H9 (cell line): ENCODE measurements around the gene OR52E6. TPM values are rescaled to one million over a fixed set of nuclear protein-coding genes. Genes with fewer than 3 reads are reported as not detected.

Experiments
- DNase-seq: peaks from one replicate; pipeline ENCODE4 v3.0.0-alpha.2; 2017
- H2AFZ ChIP-seq: one replicate; pipeline ENCODE4 v1.6.1; 2013; ENCODE audit warnings: mild to moderate bottlenecking, low read length, control low read depth, moderate library complexity
- H2AK5ac ChIP-seq: 2 replicates; pipeline ENCODE4 v1.6.1; 2013; ENCODE audit warnings: low read length, control low read depth, mixed read lengths; ENCODE audit not compliant: insufficient read length
- H2BK120ac ChIP-seq: one replicate; pipeline ENCODE4 v1.6.1; 2013; ENCODE audit warnings: low read depth, mild to moderate bottlenecking, low read length, control low read depth, inconsistent platforms; ENCODE audit not compliant: poor library complexity, severe bottlenecking
- H2BK12ac ChIP-seq: 2 replicates; pipeline ENCODE4 v1.6.1; 2013; ENCODE audit warnings: low read length, control low read depth, mixed read lengths, low read depth; ENCODE audit not compliant: insufficient read length
- H2BK15ac ChIP-seq: 2 replicates; pipeline ENCODE4 v1.6.1; 2013; ENCODE audit warnings: low read depth, low read length, control low read depth
- H2BK20ac ChIP-seq: one replicate; pipeline ENCODE4 v1.6.1; 2013; ENCODE audit warnings: low read depth, mild to moderate bottlenecking, low read length, control low read depth, inconsistent platforms; ENCODE audit not compliant: poor library complexity, severe bottlenecking
- H2BK5ac ChIP-seq: 2 replicates; pipeline ENCODE4 v1.6.1; 2013; ENCODE audit warnings: low read length, control low read depth, mixed read lengths; ENCODE audit not compliant: insufficient read length
- H3K14ac ChIP-seq: 2 replicates; pipeline ENCODE4 v1.6.1; 2013; ENCODE audit warnings: low read length, control low read depth; ENCODE audit not compliant: insufficient read depth
- H3K18ac ChIP-seq: 2 replicates; pipeline ENCODE4 v1.6.1; 2013; ENCODE audit warnings: low read depth, mild to moderate bottlenecking, mixed read lengths, low read length, control low read depth; ENCODE audit not compliant: insufficient read length
- H3K23ac ChIP-seq: 2 replicates; pipeline ENCODE4 v1.6.1; 2013; ENCODE audit warnings: low read length, control low read depth, mixed read lengths, low read depth; ENCODE audit not compliant: insufficient read length
- H3K23me2 ChIP-seq: 2 replicates; pipeline ENCODE4 v1.6.1; 2013; ENCODE audit warnings: low read depth, mild to moderate bottlenecking, mixed read lengths, low read length, control low read depth; ENCODE audit not compliant: insufficient read length, poor library complexity, severe bottlenecking
- H3K27ac ChIP-seq: 2 replicates; pipeline ENCODE4 v1.5.1; 2013; ENCODE audit warnings: low read length, control low read depth, mixed read lengths, low read depth; ENCODE audit not compliant: insufficient read length
- H3K27me3 ChIP-seq: 2 replicates; pipeline ENCODE4 v1.6.1; 2013; ENCODE audit warnings: low read length, control low read depth, inconsistent platforms; ENCODE audit not compliant: insufficient read depth
- H3K4ac ChIP-seq: 2 replicates; pipeline ENCODE4 v1.6.1; 2013; ENCODE audit warnings: low read depth, mild to moderate bottlenecking, control low read depth, inconsistent platforms, low read length, moderate library complexity
- H3K4me1 ChIP-seq: 2 replicates; pipeline ENCODE4 v1.6.1; 2013; ENCODE audit warnings: low read length, control low read depth, inconsistent platforms; ENCODE audit not compliant: insufficient read depth
- H3K4me2 ChIP-seq: 2 replicates; pipeline ENCODE4 v1.6.1; 2013; ENCODE audit warnings: low read length, control low read depth, mixed read lengths; ENCODE audit not compliant: insufficient read length, insufficient read depth
- H3K56ac ChIP-seq: 2 replicates; pipeline ENCODE4 v1.6.1; 2013; ENCODE audit warnings: low read depth, mild to moderate bottlenecking, mixed read lengths, low read length, control low read depth; ENCODE audit not compliant: insufficient read length
- H3K79me1 ChIP-seq: 2 replicates; pipeline ENCODE4 v1.6.1; 2013; ENCODE audit warnings: low read depth, mild to moderate bottlenecking, moderate library complexity, low read length, control low read depth, inconsistent platforms; ENCODE audit not compliant: insufficient read depth, poor library complexity, severe bottlenecking
- H3K79me2 ChIP-seq: 2 replicates; pipeline ENCODE4 v1.6.1; 2013; ENCODE audit warnings: low read length, control low read depth, inconsistent platforms; ENCODE audit not compliant: insufficient read depth
- H3K9ac ChIP-seq: 2 replicates; pipeline ENCODE4 v1.6.1; 2013; ENCODE audit warnings: low read length, control low read depth, mixed read lengths; ENCODE audit not compliant: insufficient read length; ENCODE audit errors: extremely low read depth
- H3K9me3 ChIP-seq: one replicate; pipeline ENCODE4 v1.6.1; 2013; ENCODE audit warnings: low read depth, low read length, inconsistent platforms; ENCODE audit not compliant: control insufficient read depth
- H3T11ph ChIP-seq: one replicate; pipeline ENCODE4 v1.6.1; 2013; ENCODE audit warnings: mild to moderate bottlenecking, low read length, control low read depth, inconsistent platforms
- H4K20me1 ChIP-seq: one replicate; pipeline ENCODE4 v1.6.1; 2013; ENCODE audit not compliant: control insufficient read depth, insufficient read length, insufficient read depth
- H4K5ac ChIP-seq: 2 replicates; pipeline ENCODE4 v1.6.1; 2013; ENCODE audit warnings: low read depth, mild to moderate bottlenecking, mixed read lengths, low read length, control low read depth; ENCODE audit not compliant: insufficient read length
- H4K8ac ChIP-seq: replicated peaks from 2 replicates; pipeline ENCODE4 v1.6.1; 2013; ENCODE audit warnings: low read length, control low read depth, mixed read lengths, low read depth; ENCODE audit not compliant: insufficient read length
- H4K91ac ChIP-seq: 2 replicates; pipeline ENCODE4 v1.6.1; 2013; ENCODE audit warnings: low read depth, mild to moderate bottlenecking, moderate library complexity, mixed read lengths, low read length, control low read depth; ENCODE audit not compliant: insufficient read length
- H3K27ac Mint-ChIP-seq, 3 experiments: 2 replicates in 2 of 3; 3 replicates in 1 of 3; pipeline ENCODE4 v1.8.0; 2020 to 2021; ENCODE audit warnings: mixed read lengths in 3 of 3, mild to moderate bottlenecking in 1 of 3, moderate library complexity in 1 of 3
- H3K27me3 Mint-ChIP-seq: 2 replicates; pipeline ENCODE4 v1.8.0; 2021; ENCODE audit warnings: low read depth, mild to moderate bottlenecking, moderate library complexity, mixed read lengths
- H3K36me3 Mint-ChIP-seq, 3 experiments: 2 replicates in 2 of 3; 3 replicates in 1 of 3; pipeline ENCODE4 v1.8.0; 2020 to 2021; ENCODE audit warnings: low read depth in 3 of 3, mixed read lengths in 3 of 3; ENCODE audit not compliant: insufficient read depth in 1 of 3
- H3K4me1 Mint-ChIP-seq, 2 experiments: 2 replicates each; pipeline ENCODE4 v1.8.0; 2020; ENCODE audit warnings: mixed read lengths in 2 of 2
- H3K4me3 Mint-ChIP-seq, 2 experiments: 2 replicates in 1 of 2; 3 replicates in 1 of 2; pipeline ENCODE4 v1.8.0; 2020 to 2021; ENCODE audit warnings: mild to moderate bottlenecking in 2 of 2, mixed read lengths in 2 of 2, moderate library complexity in 1 of 2
- H3K9me3 Mint-ChIP-seq, 2 experiments: 2 replicates in 1 of 2; 3 replicates in 1 of 2; pipeline ENCODE4 v1.8.0; 2020; ENCODE audit warnings: mild to moderate bottlenecking in 2 of 2, mixed read lengths in 2 of 2, moderate library complexity in 1 of 2
- WGBS: extraction: QIAGEN DNeasy Blood & Tissue Kit; methylation state at CpG from one replicate; pipeline ENCODE4 v1.1.7; 2013; ENCODE audit warnings: missing lambda C conversion rate, low lambda C conversion rate, mixed read lengths; ENCODE audit not compliant: insufficient read length; ENCODE audit errors: extremely low coverage; 5-methylcytosine and 5-hydroxymethylcytosine counted together
- total RNA-seq: library from RNA; stranded (reverse); gene quantifications from 2 replicates; pipeline ENCODE4 v1.2.1, GENCODE V29; 2021
- TF ChIP-seq, protein P1 (sequence below): fragments of 200-600 bp; sonication (generic); conservative IDR thresholded peaks from 3 replicates; pipeline ENCODE4 v1.8.0; 2021; ENCODE audit warnings: antibody characterized with exemption, mild to moderate bottlenecking

OR52E6 gene
- total RNA-seq, 1 experiment from 2014 or later = not detected

DNA sequence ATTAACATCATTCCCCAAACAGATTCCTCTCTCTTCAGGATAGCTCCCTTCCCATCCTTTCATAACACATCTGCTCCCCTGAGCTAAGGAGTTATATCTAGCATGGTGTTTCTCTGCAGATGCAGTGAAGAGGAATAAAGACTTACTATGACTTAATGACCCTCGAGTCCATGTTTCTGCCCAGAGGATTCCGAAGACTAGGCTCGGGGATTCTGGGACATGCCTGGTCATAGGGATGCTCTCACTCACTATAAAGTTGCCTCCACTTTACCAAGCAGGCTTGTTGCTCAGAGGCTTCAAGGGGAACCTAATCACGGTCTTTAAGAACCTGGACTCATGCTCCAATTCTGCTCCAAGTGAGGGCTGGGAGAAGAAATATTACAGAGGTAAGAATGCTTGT lies 38.6 kb upstream of the OR52E6 start, which contains the start of gene OR52E4:
TSS of gene OR52E4 (plus strand) at position 301 of the 400 bp plus-strand sequence. CDS start 3,664 bp downstream, outside the sequence.
- H3K9me3 ChIP-seq = no peaks in the 10 kb centered on the region
- WGBS = no CpG with 5 or more reads among the region's 4 CpGs
- no peak within 1 kb of the TSS for H4K91ac ChIP-seq
- H3K27me3 ChIP-seq = no peaks in the 10 kb centered on the region
- no peak within 1 kb of the TSS; a peak in 1 of 7 replicates for H3K27ac Mint-ChIP-seq
- no peaks in the 10 kb centered on the region for H3K79me1 ChIP-seq
- H3K18ac ChIP-seq = no peak within 1 kb of the TSS
- no peak within 1 kb of the TSS for H2BK120ac ChIP-seq
- H3K23ac ChIP-seq = no peak within 1 kb of the TSS
- no peak within 1 kb of the TSS for H3K4ac ChIP-seq
- no peak within 1 kb of the TSS for H3T11ph ChIP-seq
- H3K14ac ChIP-seq = no peak within 1 kb of the TSS
- no peak for DNase-seq
- H3K27ac ChIP-seq = no peak within 1 kb of the TSS
- H3K9me3 Mint-ChIP-seq = peaks cover 0 to under 1% of the 10 kb centered on the region in 2 experiments; a peak in 1 of 5 replicates
- no peaks in the 10 kb centered on the region for H3K79me2 ChIP-seq
- H4K5ac ChIP-seq = no peak within 1 kb of the TSS
- no peak within 1 kb of the TSS for H2BK20ac ChIP-seq
- no peak within 1 kb of the TSS for H2BK5ac ChIP-seq
- no peak within 1 kb of the TSS for H3K9ac ChIP-seq
- H2BK15ac ChIP-seq = no peak within 1 kb of the TSS
- H3K27me3 Mint-ChIP-seq = no peaks in the 10 kb centered on the region; the same call in 1 of the 2 replicates
- H2AK5ac ChIP-seq = no peak within 1 kb of the TSS
- no peak within 1 kb of the TSS for H2BK12ac ChIP-seq
- no peaks in the 10 kb centered on the region for H3K4me1 Mint-ChIP-seq
- TF ChIP-seq, protein P1, sequence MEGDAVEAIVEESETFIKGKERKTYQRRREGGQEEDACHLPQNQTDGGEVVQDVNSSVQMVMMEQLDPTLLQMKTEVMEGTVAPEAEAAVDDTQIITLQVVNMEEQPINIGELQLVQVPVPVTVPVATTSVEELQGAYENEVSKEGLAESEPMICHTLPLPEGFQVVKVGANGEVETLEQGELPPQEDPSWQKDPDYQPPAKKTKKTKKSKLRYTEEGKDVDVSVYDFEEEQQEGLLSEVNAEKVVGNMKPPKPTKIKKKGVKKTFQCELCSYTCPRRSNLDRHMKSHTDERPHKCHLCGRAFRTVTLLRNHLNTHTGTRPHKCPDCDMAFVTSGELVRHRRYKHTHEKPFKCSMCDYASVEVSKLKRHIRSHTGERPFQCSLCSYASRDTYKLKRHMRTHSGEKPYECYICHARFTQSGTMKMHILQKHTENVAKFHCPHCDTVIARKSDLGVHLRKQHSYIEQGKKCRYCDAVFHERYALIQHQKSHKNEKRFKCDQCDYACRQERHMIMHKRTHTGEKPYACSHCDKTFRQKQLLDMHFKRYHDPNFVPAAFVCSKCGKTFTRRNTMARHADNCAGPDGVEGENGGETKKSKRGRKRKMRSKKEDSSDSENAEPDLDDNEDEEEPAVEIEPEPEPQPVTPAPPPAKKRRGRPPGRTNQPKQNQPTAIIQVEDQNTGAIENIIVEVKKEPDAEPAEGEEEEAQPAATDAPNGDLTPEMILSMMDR = no peak
- no peak within 1 kb of the TSS for H2AFZ ChIP-seq
- no peak within 1 kb of the TSS for H3K56ac ChIP-seq
- no peak within 1 kb of the TSS for H3K4me2 ChIP-seq
- no peak within 1 kb of the TSS for H4K8ac ChIP-seq
- H4K20me1 ChIP-seq = no peaks in the 10 kb centered on the region
- H3K23me2 ChIP-seq = no peaks in the 10 kb centered on the region
- no peak within 1 kb of the TSS for H3K4me3 Mint-ChIP-seq
- H3K4me1 ChIP-seq = no peaks in the 10 kb centered on the region
- no peaks in the 10 kb centered on the region for H3K36me3 Mint-ChIP-seq
